GM18511 (cell line): ENCODE measurements around the gene SYT5.
"Not testable (repeated sequence)": the region's sequence is repeated elsewhere in the genome, so short reads cannot be mapped to it uniquely, and the experiment has no call there.

Source experiments
- ATAC-seq: cut with Tn5 transposase; IDR thresholded peaks from one replicate; pipeline ENCODE4 v1.9.1; 2021; ENCODE audit warnings: mild to moderate bottlenecking, moderate library complexity; ENCODE audit not compliant: unreplicated experiment

The SYT5 gene

DNA sequence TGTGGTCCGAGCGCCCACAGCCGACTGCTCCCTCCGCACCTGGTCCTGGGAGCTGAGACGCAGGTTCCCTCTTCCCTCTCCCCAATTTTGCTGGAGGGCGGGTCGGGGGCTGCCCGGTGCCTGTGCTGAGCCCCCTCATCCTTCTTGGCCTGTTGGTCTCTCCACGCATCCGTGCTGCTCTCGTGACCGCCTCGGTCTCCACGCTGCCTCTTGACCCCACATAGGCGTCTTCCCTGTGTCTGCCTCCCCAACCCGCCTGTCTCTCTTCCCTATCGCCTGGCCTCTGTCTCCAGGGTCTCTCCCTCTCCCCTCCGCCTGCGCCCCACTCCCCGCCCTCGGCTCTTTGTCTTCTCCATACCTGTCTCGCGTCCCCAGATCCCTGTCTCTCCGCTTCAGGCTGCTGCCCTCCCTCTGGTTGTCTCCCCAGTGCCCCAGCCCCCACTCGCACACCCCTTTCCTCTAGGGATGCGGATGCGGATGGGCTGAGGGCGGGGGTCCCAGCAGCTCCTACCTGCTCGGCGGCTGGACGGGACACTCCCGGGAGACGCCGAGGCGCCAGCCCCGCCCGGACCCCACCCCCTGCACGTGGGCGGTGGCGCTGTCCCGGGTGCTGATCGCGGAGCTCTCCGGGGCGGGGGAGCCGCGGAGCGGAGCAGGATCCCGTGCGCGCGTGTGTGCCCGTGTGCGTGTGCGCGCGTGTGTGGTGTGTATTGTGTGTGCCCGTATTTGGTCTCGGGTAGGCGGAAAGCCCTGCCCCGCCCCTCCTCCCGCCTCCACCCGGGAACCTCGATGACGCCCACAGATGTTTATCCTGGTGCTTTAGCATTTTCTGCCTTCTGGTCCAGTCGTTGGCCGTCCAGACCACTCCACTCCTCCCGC, at the start of gene SYT5:
SYT5 (minus strand) TSS at position 684 of the 879 bp plus-strand sequence. CDS start 1,248 bp downstream, outside the sequence.
- peak; percentile 20 for ATAC-seq

DNA sequence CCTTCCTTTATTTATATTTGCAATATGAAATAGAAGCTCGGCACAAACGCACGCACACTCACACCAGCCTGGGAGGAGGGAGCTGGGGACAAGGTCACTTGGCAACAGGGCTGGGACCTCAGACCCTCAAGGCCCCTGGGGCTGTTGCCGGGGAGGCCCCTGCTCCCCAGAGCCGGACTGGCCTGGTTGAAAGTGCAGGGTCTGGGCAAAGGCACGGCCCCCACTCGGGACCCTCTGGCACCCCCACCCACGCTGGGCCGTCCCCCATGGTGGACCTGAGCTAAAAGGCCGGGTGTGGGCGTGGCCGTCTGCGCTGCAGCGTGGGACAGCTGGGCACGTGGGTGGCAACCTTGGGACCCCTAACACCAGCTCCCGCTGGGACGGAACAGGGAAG, 49.7 kb upstream of the SYT5 start:
- ATAC-seq, result no peak

DNA sequence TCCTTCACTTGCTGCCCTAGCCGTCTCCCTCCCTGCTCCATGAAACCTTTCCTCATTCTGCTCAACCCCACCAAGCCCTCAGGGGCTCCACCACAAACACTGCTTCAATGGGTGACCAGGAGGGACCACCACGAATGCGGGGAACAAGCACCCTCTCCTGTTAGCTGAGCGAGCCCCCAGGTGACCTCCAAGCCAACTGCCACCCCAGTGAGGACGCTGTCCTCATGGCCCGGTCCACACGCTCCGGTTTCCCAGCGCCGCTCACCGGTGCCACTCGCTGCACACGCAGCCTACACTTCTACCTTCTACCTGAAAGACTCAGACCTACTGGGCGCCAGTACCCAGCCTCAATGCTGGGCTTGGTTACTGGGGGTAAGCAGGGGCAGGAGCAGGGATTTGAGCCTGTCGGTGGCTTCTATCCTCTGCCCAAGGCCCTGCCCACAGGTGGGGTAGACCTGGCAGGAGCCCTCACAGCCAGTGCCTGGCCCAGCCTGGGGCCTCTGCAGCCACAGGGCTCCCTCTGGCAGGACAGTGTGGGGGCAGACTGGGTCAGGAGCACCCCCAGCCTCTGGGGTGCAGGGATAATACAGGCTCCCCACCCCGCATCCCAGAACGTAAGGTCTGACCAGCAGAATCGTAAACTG, 49.2 kb upstream of the SYT5 start:
- ATAC-seq, result no peak

DNA sequence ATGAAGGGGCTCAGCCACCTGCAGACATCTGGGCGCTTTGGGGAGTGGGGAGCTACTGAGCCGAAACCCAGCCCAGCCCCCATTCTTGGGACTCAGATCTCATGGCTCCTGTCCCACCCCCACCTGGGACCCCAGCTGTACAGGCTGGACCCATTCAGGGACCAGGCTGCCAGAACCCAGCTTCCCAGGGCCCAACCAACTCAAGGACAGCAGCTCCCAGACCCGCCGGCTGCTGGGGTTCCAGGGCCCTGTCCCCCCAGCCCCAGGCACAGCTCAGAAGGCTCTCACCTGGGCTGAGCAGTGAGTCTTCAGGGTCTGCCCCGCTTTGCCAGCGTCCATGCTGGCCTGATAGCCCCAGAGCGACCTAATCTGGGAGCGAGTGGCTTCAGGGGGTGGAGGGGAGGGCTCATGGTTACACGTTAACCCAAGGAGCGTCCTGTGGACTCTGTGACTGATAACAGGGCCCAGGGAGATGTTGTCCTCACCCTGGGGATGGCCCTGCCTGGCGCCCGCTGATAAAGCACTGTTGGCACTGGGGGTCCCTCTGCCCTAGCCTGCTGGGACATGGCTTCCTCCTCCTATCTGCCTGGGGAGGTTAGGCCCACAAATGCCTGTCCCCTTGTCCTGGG, 48.4 kb upstream of the SYT5 start, which contains the start of gene TMEM86B:
TMEM86B (minus strand) TSS at position 361 of the 629 bp plus-strand sequence; CDS start at position 339, 22 bp downstream.
- no peak for ATAC-seq

DNA sequence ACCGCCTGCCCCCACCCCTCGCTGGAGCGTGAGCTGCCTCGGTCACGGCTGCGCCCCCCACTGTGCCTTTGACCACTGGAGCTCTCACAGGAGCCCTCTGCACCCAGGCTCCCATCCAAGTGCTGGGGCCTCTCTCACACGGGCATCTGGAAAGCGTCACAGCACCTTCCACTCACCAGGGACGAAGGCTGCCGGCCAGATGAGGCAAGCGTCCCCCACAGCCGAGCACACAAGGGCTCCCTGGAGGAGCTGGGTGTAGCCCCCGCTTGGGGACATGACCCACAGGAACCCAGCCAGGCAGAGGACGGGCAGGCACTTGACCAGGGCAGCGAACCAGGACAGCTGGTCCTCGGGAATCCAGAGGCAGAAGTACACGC, 47.9 kb upstream of the SYT5 start:
- ATAC-seq, result no peak

DNA sequence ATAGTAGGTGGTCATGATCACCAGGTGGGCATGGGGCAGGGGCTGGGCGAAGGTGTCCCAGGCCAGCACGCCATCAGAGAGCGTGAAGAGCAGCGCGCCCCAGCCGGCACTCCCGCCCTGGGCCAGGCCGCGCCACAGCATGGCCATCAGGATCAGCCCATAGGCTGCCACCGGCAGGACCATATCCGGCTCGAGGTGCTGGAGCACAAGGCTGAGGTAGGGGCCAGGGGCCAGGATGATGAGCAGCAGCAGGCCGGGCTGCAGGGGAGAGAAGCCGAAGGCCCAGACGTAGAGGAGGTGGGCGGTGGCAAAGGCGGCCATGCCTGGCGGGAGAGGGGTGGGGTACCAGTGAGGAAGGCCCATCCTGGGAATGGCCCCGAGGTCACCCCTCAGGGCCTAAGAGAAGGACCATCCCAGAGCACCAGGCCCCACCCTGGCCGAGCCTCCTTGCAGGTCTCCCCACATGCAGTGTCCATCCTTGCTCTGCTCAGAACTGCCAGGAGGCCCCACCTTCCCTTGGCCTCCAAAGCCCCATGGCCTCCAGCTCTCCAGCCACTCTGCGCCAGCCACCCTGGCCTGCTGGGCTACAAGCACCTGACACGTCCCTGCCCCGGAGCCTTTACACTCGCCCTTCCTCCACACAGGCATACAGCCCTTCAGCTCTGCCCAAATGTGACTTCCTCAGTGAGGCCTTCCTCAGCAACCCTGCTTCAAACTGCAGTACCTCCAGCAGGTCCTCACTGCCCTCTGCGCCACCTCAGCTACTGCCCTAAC, 47.3 kb upstream of the SYT5 start:
- ATAC-seq, result no peak

DNA sequence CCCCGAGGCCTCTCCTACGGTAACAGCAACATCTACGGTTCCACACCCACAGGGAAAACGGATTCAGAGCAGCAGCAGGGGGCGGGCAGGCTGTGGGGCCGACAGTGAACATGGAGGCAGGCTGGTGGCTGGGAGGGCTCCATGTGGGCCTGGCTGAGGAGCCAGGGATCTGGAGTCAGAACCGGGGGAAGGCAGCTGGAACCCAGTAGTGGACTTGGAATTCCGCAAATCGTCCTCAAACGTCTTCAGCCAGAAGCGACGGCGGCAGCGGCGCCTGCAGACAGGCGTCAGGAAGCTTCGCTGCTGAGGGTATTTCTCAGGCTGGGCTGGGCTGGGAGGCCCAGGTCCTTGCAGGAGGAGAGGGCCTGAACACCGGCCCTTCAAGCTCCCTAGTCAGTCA, 46.7 kb upstream of the SYT5 start:
- no peak for ATAC-seq

DNA sequence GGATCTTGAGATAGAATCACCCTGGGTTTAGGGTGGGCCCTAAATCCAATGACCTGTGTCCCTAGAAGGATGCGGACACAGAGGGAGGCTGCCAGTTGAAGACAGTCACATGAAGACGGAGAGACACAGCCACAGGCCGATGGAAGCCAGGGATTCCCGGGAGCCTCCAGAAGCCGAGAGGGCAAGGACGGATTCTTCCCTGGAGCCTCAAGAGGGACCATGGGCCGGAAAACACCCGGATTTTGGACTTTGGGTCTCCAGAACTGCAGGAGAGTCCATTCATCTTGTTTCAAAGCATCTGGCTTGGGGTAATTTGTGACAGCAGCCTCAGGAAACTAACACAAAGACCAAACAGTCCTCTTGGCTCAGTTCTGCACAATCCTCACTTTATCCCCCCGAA, 46.2 kb upstream of the SYT5 start:
- ATAC-seq, result no peak

DNA sequence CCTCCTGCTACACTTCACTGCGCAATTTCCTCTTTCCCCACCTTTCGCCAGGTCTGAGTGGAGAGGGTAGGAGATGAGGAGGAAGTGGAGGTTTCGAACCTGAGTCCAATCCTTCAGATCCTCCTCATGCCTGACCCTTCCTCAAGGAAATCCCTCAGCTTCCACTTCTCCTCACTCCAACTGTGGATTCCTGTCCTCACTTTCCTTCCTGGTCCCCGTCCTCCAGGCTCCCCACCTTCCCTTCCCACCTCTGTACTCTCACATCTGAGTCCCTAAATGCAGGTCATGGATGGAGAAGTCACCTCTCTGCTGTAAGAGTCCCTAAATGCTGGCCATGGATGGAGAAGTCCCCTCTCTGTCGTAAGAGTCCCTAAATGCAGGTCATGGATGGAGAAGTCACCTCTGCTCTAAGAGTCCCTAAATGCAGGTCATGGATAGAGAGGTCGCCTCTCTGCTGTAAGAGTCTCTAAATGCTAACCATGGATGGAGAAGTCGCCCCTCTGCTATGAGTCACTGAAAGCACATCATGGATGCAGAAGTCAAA, 45.4 kb upstream of the SYT5 start:
- no peak for ATAC-seq

DNA sequence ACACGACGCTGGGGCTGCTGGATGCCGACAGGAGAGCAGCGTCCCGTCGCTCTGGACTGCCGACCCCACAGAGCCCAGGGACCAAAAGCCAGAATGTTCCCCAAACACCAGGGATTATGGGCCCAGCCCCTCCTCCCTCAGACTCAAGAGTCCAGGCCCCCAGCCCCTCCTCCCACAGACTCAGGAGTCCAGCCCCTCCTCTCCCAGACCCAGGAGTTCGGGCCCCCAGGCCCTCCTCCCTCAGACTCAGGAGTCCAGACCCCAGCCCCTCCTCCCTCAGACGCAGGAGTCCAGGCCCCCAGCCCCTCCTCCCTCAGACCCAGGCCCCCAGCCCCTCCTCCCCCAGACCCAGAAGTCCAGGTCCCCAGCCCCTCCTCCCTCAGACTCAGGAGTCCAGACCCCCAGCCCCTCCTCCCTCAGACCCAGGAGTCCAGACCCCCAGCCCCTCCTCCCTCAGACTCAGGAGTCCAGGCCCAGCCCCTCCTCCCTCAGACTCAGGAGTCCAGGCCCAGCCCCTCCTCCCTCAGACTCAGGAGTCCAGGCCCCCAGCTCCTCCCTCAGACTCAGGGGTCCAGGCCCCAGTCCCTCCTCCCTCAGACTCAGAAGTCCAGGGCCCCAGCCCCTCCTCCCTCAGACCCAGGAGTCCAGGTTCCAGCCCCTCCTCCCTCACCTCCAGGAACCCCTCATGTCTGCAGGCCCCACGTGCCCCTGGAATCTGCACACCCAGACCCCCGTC, 44.8 kb upstream of the SYT5 start:
- ATAC-seq, result not testable (repeated sequence)

DNA sequence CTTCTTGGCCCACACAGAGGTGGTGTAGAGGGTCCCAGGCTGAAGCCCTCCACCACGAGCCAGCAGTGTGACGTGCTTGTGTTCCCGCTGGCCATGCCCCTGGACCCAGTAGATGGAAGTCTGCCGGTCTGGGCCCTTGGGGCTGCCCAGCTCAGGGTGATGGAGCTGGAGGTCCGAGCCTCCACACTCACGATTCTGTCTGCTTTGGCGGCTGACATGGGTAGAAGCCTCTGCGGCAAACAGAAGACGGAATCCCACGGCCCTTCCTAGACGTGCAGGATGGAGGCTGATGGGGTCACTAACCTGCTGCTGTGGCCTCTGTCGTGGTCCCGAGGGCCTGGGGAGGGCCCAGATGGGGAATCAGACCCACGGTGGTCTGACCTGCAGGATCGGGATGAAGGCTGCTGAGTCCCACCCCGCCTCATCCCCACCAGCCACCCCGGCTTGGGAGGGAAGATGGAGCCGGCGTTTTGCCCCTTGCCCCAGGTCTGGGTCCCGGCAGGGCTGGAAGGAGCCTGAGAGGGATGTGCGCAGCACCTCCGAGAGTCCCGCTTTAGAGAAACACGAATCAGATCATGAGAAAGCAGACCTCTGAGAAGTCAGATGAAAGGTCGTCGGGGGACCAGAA, 44.1 kb upstream of the SYT5 start:
- ATAC-seq, result no peak

DNA sequence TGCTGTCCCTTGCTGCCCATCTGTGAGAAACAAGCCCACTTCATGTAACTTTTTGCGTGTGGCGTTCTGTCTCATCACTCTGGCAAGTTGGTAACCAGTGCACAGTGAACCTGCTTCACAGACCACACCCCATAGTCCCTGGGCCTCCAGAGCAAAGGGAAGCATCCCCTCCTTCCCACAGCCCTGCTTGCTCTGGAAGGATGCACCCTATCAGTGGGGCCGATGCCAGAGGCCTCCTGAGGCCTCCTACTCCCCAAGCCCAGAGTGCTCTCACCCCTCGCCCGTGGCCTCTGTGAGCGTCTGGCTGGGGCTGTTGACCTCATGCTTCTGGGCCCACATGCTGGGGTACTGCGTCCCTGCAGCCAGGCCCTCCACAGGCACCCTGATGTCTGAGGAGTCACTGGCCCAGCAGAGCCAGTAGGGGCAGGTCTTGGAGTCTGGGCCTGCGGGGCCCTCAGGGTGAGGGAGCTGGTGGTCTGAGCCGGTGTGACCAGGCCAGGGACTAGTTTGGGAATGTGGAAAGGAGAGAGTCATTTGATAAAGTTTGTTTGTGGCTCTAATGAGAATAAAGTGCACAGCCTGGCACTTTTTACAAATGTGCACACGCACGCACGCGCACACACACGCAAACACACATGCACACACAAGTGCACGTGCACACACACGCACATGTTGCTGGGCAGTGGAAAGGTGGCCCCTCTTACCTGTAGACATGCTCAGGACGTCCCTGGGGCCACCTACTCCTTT, 43.4 kb upstream of the SYT5 start:
- ATAC-seq, result no peak

DNA sequence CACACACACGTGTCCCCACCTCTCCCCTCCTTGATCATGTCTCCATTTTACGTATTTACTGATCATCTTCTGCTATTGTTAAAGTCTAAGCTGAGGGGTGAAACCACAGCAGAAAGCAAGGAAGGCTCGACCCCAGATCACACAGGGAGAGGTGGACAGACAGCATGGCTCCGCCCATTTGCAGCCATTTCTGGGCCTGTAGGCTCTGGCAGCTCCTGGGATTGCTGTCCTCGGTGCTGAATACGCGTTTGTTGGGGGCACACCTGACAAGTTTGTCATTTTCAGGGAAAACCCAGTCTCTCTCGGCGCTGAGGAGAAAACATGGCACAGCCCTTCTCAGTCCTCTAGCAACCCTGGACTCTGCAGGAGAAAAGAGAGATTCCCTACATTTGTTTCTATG, 40.4 kb upstream of the SYT5 start:
- ATAC-seq, result no peak

DNA sequence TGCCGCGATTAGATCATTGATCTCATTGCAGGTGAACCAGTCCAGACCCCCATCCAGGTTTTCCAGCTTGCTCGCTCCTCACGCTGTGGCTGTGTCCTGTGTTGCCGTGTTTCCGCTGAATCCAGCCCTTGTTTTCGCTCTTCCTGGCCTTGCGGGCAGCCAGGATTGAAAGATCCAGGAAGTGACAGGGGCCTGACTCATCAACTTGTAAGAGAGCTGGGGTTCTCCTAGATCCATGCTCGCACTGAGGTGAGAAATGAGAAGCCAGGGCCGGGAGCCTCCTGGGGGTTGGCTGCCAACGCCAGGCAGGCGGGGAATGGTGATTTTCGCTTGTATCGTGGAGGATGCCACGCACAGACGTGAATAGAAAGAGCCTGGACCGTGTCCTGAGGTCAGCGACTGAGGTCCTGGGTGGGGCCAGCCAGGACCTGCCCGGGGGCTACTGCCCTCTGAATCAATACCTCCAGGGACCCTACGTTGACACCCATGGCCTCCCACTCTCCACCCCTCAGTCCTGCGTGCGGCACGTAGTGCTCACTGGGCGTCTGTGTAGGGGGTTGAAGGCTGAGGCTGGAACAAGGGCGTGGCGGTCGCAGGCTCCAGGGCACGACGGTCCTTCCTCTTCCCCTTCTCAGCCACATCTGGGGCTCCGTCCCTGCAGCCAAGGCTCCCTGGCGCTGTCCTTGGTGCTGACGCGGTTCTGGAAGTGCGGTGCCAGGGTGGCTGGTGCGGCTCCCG, 36.5 kb upstream of the SYT5 start:
- no peak for ATAC-seq

DNA sequence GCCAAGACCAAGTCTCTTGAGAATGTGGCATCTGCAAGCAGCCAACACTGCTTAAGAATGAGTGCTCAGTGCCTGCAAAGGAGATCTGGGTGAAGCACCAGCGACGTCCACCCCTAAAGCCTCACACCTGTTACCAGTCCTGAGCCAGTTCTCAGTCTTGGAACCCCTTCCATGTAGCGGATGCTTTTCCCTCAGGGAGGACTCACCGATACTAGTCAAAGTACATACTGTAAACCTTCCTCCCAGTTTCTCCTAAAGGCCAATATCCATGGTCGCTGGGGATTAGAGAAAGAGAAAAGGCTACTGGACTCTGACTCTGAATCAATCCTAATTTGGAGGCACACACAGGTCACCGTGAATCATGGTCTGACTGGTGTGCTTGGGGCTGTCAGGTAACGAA, 33.5 kb upstream of the SYT5 start:
- no peak for ATAC-seq

DNA sequence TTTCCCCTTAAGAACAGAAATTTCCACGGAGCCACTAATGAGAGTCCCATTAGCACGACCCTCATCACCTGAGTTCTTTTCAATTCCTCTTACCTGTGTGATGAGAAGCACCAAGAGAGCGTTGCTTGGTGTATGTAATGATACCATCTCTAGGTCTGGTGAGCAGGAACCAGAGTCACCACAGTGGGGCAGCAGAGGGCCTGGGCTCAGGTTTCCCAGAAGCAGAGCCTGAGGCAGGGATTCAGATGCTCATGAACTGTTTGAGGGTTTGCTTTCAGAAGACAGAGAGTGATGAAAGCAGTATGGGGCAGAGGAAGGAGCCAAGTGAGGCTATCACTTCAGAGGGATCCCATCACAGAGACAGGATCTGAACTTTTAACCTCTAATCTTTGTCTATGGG, 32.4 kb upstream of the SYT5 start:
- ATAC-seq, result no peak

DNA sequence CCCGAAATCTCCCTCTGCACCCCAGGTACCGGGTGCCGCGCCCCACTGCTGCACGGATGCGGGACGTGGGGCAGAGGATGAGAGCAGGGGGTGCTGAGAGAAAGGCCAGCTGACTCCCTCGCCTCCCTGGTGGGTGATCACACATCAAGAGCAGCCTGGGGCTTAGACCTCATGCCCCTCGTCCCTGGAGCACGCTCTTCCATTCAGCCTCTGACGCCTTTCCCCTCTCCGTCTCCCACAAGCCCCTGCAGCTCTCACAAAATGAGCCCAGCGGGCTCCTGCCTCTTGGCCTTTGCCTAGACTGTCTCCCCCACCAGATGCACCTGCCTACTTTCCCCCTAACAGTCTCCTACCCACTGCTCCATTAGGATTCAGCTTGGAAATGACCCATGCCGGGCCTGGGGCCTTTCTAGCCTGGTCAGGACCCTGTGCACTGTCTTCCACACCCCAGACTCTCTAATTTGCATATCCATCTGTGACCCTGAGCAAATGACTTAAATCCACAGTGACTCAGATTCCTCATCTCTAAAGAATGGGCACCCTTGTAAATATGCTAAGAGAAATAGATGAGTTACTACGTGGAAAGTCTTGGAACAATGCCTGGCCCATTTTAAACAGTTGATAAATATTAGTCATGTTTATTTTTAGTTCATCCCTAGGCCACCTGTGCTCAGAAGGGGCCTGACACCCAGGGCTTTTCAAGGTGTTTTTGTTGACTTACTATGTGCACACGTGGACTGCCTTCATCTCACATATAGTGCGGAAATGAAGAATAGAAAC, 29.8 kb upstream of the SYT5 start:
- no peak for ATAC-seq
